ENCODE measurements around the gene LRRC4C.

DNA sequence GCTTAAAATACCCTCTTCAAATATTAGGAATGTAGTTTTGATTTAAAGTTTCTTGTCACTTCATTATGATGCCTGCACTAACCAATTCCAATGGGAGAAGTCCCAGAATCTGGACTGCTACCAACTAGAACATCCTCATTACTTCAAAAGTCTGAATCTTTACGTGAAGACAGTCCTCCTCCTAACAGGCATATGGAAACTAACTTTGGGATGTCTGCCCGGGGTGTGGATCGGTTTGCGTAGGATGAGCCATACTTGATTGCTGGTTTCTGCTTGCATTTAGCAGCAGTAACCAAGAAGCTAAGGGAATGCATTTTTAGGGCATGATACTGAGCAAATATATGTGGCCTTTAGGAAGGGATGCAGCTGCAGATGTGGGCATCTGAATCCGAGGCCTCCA, 177.1 kb downstream of the LRRC4C start:
- TF ChIP-seq POLR2A (IDR thresholded peaks at IDR 0.05): no peak
- no peak for TF ChIP-seq CTCF (IDR thresholded peaks at IDR 0.05)

All from heart left ventricle (tissue), 13 donors.